Medulla oblongata (tissue), 1 donor: ENCODE measurements around the gene RAP1GAP2.

Source experiments
- DNase-seq: peaks from one replicate; pipeline ENCODE4 v3.0.0-alpha.2; 2015; ENCODE audit errors: extremely low spot score

The RAP1GAP2 gene

GRCh38 chr17:2946144-2946543 lies 149.9 kb downstream of the RAP1GAP2 start:
- no peak for DNase-seq

- DNase-seq: no peak
These were observed 151.3 kb downstream of the RAP1GAP2 start for GRCh38 chr17:2947588-2947950.

GRCh38 chr17:2947996-2948550 lies 151.8 kb downstream of the RAP1GAP2 start:
- no peak for DNase-seq

GRCh38 chr17:2948721-2949468 lies 152.7 kb downstream of the RAP1GAP2 start:
- no peak for DNase-seq

GRCh38 chr17:2949469-2950044 lies 153.3 kb downstream of the RAP1GAP2 start:
- DNase-seq: no peak

GRCh38 chr17:2950846-2951245 lies 154.6 kb downstream of the RAP1GAP2 start:
- no peak for DNase-seq

GRCh38 chr17:2952174-2952845 lies 156.1 kb downstream of the RAP1GAP2 start:
- no peak for DNase-seq

- no peak for DNase-seq
These were observed 158.7 kb downstream of the RAP1GAP2 start for GRCh38 chr17:2954898-2955445.

- DNase-seq: no peak
These were observed 159.8 kb downstream of the RAP1GAP2 start for GRCh38 chr17:2955931-2956582.

GRCh38 chr17:2957631-2958286 lies 161.5 kb downstream of the RAP1GAP2 start:
- no peak for DNase-seq

- DNase-seq: no peak
These were observed 162.5 kb downstream of the RAP1GAP2 start for GRCh38 chr17:2958706-2959222.

GRCh38 chr17:2959371-2960130 lies 163.3 kb downstream of the RAP1GAP2 start:
- DNase-seq: no peak

- DNase-seq: no peak
These were observed 165.2 kb downstream of the RAP1GAP2 start for GRCh38 chr17:2961446-2961845.

GRCh38 chr17:2962236-2962635 lies 166.0 kb downstream of the RAP1GAP2 start:
- no peak for DNase-seq

- no peak for DNase-seq
These were observed 166.5 kb downstream of the RAP1GAP2 start for GRCh38 chr17:2962729-2963128.

- no peak for DNase-seq
These were observed 167.2 kb downstream of the RAP1GAP2 start for GRCh38 chr17:2963332-2964027.

GRCh38 chr17:2964028-2964356 lies 167.8 kb downstream of the RAP1GAP2 start:
- DNase-seq: no peak

GRCh38 chr17:2964370-2964769 lies 168.1 kb downstream of the RAP1GAP2 start:
- no peak for DNase-seq

GRCh38 chr17:2964831-2965230 lies 168.6 kb downstream of the RAP1GAP2 start:
- DNase-seq: no peak
